Activated CD8-positive, alpha-beta T cell treated with anti-CD3 and anti-CD28 coated beads for 36 hours (primary cell): Measurements from ENCODE around the gene SNX25. TPM values are rescaled to one million over a fixed set of nuclear protein-coding genes. Genes with fewer than 3 reads are reported as not detected.

ENCODE experiments used
- ATAC-seq: fragments of 200-7000 bp; cut with Tn5 transposase; one replicate; pipeline ENCODE4 v1.10.0; 2021; ENCODE audit warnings: mild to moderate bottlenecking, moderate library complexity
- CTCF ChIA-PET: fragments of 350-600 bp; sonication (Branson Sonifier 250); formaldehyde crosslinking; loops from one replicate; lab custom pipeline; 2021; ENCODE audit warnings: antibody characterized with exemption; lab: Charles Lee
- POLR2A ChIA-PET: fragments of 350-600 bp; sonication (Branson Sonifier 250); formaldehyde crosslinking; loops from one replicate; lab custom pipeline; 2021; ENCODE audit warnings: antibody characterized with exemption; lab: Charles Lee
- DNase-seq: peaks from one replicate; pipeline ENCODE4 v3.0.0-alpha.2; 2020
- H3K27ac Mint-ChIP-seq: one replicate; pipeline ENCODE4 v1.8.0; 2021; ENCODE audit warnings: mild to moderate bottlenecking, mixed read lengths
- H3K27me3 Mint-ChIP-seq: one replicate; pipeline ENCODE4 v1.8.0; 2021; ENCODE audit warnings: mixed read lengths
- H3K36me3 Mint-ChIP-seq: one replicate; pipeline ENCODE4 v1.8.0; 2021; ENCODE audit warnings: low read depth, mixed read lengths
- H3K4me1 Mint-ChIP-seq: one replicate; pipeline ENCODE4 v1.8.0; 2021; ENCODE audit warnings: low read depth, mixed read lengths
- H3K4me3 Mint-ChIP-seq: one replicate; pipeline ENCODE4 v1.8.0; 2021; ENCODE audit warnings: mild to moderate bottlenecking, moderate library complexity, mixed read lengths
- H3K9me3 Mint-ChIP-seq: one replicate; pipeline ENCODE4 v1.8.0; 2021; ENCODE audit warnings: mixed read lengths
- intact Hi-C: fragments of 100-400 bp; cut with micrococcal nuclease; formaldehyde crosslinking; loops from one replicate; pipeline ENCODE4 v1.10.0; 2022
- total RNA-seq, 2 experiments: library from RNA; stranded (reverse); gene quantifications; one replicate each; pipeline ENCODE4 v1.2.3, GENCODE V29; 2021
- TF ChIP-seq, protein P1 (sequence below): fragments of 200-600 bp; IDR thresholded peaks from one replicate; pipeline ENCODE4 v1.8.0; 2022; ENCODE audit warnings: antibody characterized with exemption, mild to moderate bottlenecking

SNX25 gene
- total RNA-seq, 2 experiments from 2014 or later: 24.0 to 24.3 TPM

DNA sequence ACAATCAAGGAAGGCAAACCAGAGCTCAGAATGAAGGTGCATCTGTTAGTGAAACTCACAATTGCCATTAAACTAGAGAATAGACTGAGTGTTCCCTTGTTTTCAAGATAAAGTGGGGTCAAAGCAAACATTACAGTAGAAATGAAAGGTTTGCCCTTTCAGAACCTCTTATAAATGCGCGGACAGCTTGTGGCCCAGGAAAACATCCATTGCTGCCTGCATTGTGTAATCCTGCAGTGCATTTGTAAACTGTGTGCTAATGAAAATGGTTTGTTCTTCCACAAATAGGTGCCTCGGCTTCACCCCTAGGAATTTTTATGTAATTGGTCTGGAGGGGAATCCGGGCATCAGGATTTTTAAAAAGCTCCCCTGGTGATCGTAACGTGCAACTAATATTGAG is 62.8 kb downstream of the SNX25 start:
- POLR2A ChIA-PET: no interaction called here
- CTCF ChIA-PET: no interaction called here
- TF ChIP-seq, protein P1, sequence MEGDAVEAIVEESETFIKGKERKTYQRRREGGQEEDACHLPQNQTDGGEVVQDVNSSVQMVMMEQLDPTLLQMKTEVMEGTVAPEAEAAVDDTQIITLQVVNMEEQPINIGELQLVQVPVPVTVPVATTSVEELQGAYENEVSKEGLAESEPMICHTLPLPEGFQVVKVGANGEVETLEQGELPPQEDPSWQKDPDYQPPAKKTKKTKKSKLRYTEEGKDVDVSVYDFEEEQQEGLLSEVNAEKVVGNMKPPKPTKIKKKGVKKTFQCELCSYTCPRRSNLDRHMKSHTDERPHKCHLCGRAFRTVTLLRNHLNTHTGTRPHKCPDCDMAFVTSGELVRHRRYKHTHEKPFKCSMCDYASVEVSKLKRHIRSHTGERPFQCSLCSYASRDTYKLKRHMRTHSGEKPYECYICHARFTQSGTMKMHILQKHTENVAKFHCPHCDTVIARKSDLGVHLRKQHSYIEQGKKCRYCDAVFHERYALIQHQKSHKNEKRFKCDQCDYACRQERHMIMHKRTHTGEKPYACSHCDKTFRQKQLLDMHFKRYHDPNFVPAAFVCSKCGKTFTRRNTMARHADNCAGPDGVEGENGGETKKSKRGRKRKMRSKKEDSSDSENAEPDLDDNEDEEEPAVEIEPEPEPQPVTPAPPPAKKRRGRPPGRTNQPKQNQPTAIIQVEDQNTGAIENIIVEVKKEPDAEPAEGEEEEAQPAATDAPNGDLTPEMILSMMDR: no peak
- ATAC-seq (no peak), DNase-seq (no peak)
- no peak overlapping the region for H3K4me3 Mint-ChIP-seq
- intact Hi-C loops: no loop called here
- H3K27me3 Mint-ChIP-seq: no peaks in the 10 kb centered on the region
- no peak overlapping the region for H3K27ac Mint-ChIP-seq
- peaks cover 26% of the 10 kb centered on the region for H3K36me3 Mint-ChIP-seq
- H3K9me3 Mint-ChIP-seq: no peaks in the 10 kb centered on the region
- no peaks in the 10 kb centered on the region for H3K4me1 Mint-ChIP-seq

- DNase-seq (no peak), ATAC-seq (no peak)
- intact Hi-C loops: no loop called here
- POLR2A ChIA-PET: no interaction called here
- Mint-ChIP-seq H3K4me3 (no peak overlapping the region), H3K4me1 (no peaks in the 10 kb centered on the region), H3K9me3 (no peaks in the 10 kb centered on the region), H3K27me3 (no peaks in the 10 kb centered on the region), H3K36me3 (peaks cover 12% of the 10 kb centered on the region), H3K27ac (no peak overlapping the region)
- CTCF ChIA-PET: no interaction called here
- TF ChIP-seq, protein P1: no peak
Measured at GRCh38 chr4:185275501-185275900, 66.1 kb downstream of the SNX25 start.

GRCh38 chr4:185276036-185276435 is 66.6 kb downstream of the SNX25 start:
- intact Hi-C loops: no loop called here
- Mint-ChIP-seq H3K4me3 (no peak overlapping the region), H3K27me3 (no peaks in the 10 kb centered on the region), H3K36me3 (peaks cover 7% of the 10 kb centered on the region), H3K9me3 (no peaks in the 10 kb centered on the region), H3K4me1 (no peaks in the 10 kb centered on the region), H3K27ac (no peak overlapping the region)
- CTCF ChIA-PET: no interaction called here
- DNase-seq (no peak), ATAC-seq (no peak)
- POLR2A ChIA-PET: no interaction called here
- TF ChIP-seq, protein P1: no peak

GRCh38 chr4:185278716-185279115 is 69.3 kb downstream of the SNX25 start:
- Mint-ChIP-seq H3K9me3 (no peaks in the 10 kb centered on the region), H3K27ac (no peak overlapping the region), H3K36me3 (peaks cover 4% of the 10 kb centered on the region), H3K27me3 (no peaks in the 10 kb centered on the region), H3K4me1 (peaks cover 4% of the 10 kb centered on the region), H3K4me3 (no peak overlapping the region)
- POLR2A ChIA-PET: interaction anchor here (1.0 kb wide), 1 partner anchor 11 kb away, joined by 3 read pairs; no protein-coding TSS in a partner anchor
- CTCF ChIA-PET: no interaction called here
- intact Hi-C loops: no loop called here
- DNase-seq (no peak), ATAC-seq (no peak)
- TF ChIP-seq, protein P1: no peak

DNA sequence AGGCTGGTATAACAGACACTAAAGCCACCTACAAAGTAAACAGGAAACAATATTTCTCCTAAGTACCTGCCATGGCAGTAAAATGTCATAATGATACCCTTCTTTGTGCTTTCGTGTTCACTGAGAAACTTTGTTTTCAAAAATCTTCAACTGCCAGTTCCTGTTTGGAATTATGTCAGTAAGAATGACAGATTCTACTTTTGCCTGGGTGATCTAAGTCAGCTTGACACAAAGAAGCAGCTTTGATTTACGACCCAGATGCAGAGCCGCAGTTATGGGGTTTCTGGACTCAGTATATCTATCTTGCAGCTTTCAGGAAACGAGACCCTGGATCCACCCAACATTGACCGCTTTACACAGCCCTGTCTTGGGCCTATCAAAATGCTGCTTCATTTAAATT is 71.2 kb downstream of the SNX25 start:
- POLR2A ChIA-PET: no interaction called here
- DNase-seq (no peak), ATAC-seq (no peak)
- intact Hi-C loops: no loop called here
- no peak overlapping the region for H3K27ac Mint-ChIP-seq
- H3K9me3 Mint-ChIP-seq: no peaks in the 10 kb centered on the region
- H3K36me3 Mint-ChIP-seq: peaks cover 4% of the 10 kb centered on the region
- CTCF ChIA-PET: no interaction called here
- H3K4me1 Mint-ChIP-seq: peaks cover 4% of the 10 kb centered on the region
- no peaks in the 10 kb centered on the region for H3K27me3 Mint-ChIP-seq
- TF ChIP-seq, protein P1: no peak
- no peak overlapping the region for H3K4me3 Mint-ChIP-seq
